ENCODE results near the gene NSG2.

Gene NSG2

DNA sequence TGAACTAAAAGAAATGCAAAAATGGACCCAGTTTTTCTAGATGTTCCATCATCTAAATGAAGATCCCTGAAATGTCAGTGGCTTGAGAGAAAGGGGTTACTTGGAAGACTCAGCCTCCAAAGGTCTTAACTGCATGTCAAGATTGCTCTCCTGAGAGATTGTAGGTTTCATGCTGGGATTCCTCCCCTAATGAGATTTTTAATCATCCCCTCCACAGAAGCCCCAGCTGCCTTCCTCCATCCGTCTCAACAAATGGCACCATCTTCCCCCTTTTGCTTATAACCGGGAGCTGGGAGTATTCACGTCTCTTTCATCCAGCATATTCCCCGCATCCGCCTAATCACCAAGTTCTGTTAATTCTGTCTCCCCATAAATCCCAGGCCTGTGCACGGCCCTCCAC lies 104.5 kb downstream of the NSG2 start:
- DNase-seq (ENCODE audit: low read depth) = no peak

DNA sequence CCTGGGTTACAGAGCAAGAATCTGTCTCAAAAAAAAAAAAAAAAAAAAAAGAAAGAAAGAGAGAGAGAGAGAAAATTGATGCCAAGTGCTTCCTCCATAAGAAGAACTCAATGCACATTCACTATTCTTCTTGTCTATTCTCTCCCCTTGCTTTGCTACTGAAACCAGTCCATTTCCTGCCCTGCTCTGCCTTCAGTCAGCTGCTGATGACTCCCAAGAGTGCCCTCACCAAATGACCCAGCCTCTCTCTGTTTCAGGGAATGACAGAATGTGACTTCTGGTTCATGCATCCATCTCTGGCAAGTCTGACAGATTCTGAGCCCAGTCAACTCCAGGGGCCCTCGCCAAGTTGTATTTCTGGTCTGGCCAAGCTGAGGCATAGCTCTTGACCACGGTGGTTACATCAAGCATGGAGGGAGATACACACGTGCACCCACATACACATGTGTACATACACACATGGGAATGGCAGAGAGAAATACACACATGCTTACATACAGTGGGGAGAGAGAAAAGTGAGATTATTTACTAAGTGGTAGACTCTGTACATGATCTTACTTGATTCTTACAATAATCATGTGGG lies 106.2 kb downstream of the NSG2 start:
- no peak for DNase-seq (ENCODE audit: low read depth)

GRCh38 chr5:174154559-174154958 lies 109.1 kb downstream of the NSG2 start:
- DNase-seq (ENCODE audit: low read depth) = no peak

- DNase-seq (ENCODE audit: low read depth) = no peak
These were observed 109.8 kb downstream of the NSG2 start for GRCh38 chr5:174155281-174155680.

DNA sequence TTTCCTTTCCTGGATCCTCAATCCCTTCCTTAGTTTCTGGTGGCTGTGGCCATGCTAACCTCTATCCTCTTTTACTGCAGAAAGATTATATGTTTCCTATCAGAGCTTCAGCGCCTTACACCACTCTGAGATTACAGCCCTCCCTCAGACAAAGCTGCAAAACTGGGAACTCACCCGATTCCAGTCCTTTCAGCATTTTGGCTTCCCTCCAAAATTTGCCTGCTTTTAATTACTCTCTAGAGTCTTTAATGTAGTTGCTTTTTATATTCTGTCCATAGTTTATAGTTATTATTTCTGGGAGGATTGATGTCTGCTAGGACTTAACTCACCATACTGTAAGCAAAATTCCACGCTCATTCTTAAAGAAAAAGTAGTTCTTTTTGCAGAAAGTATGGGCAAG lies 110.2 kb downstream of the NSG2 start:
- no peak for DNase-seq (ENCODE audit: low read depth)

DNA sequence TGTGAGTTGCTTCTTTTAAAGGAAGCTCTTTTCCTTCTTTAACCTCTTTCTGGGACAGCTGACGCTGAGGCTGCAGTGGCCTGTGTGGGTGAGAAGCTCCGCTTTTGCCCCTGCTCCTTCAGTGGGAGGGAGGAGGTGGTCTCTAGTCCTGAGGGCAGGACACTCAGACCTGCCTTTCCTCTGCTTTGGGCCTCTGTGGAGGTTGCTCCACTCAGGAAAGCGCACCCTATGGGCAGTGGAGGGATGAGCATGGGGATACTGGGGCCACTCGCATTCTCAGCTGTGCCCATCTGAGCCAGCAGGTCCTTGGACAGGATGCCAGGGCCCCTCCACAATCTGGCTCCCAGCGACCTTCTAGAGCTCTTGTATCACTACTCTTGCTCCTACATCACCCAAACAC lies 111.5 kb downstream of the NSG2 start:
- DNase-seq (ENCODE audit: low read depth) = no peak

Measured in GM04504 (cell line).